NCI-H1048 (cell line): ENCODE results near the gene HMGXB3.

Experiments used
- DNase-seq: peaks from one replicate; lab custom pipeline; 2025; lab: John Stamatoyannopoulos, UW

The HMGXB3 gene

GRCh38 chr5:150092159-150092787, 91.7 kb downstream of the HMGXB3 start:
- DNase-seq = no peak

- DNase-seq = no peak
Measured at GRCh38 chr5:150097152-150097551, 96.6 kb downstream of the HMGXB3 start.

- DNase-seq = no peak
Measured at GRCh38 chr5:150101023-150101422, 100.5 kb downstream of the HMGXB3 start.
